GM12874 (cell line): Measurements from ENCODE around the gene CACNA2D3.
A peak's percentile ranks its signal among the peaks of the same experiment; 100 is the strongest.

Experiments
- TF ChIP-seq, protein P1 (sequence below): IDR thresholded peaks from 2 replicates; pipeline ENCODE4 v1.5.1; 2011; ENCODE audit warnings: low read depth, mild to moderate bottlenecking, control low read depth, low read length, moderate library complexity; ENCODE audit not compliant: insufficient read depth

Gene CACNA2D3

DNA sequence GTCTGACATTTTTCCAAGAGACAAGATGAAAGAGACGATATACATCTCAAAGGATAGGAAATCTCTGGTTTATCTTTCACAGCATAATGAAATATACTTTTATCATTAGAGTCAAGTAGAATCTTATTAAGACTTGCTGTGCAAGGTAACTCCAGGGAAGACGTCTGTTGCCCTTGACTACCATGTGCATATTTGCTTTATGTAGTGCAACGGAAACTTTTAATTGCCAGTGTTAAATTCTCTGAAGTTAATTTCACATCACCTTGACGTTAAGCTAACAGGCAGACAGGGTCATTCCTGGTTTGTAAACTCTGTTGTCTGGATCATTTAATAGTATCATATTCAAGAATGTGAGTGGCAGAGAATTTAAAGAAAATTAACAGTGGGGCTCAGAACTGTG is 722.7 kb downstream of the CACNA2D3 start:
- TF ChIP-seq, protein P1, sequence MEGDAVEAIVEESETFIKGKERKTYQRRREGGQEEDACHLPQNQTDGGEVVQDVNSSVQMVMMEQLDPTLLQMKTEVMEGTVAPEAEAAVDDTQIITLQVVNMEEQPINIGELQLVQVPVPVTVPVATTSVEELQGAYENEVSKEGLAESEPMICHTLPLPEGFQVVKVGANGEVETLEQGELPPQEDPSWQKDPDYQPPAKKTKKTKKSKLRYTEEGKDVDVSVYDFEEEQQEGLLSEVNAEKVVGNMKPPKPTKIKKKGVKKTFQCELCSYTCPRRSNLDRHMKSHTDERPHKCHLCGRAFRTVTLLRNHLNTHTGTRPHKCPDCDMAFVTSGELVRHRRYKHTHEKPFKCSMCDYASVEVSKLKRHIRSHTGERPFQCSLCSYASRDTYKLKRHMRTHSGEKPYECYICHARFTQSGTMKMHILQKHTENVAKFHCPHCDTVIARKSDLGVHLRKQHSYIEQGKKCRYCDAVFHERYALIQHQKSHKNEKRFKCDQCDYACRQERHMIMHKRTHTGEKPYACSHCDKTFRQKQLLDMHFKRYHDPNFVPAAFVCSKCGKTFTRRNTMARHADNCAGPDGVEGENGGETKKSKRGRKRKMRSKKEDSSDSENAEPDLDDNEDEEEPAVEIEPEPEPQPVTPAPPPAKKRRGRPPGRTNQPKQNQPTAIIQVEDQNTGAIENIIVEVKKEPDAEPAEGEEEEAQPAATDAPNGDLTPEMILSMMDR, result no peak

DNA sequence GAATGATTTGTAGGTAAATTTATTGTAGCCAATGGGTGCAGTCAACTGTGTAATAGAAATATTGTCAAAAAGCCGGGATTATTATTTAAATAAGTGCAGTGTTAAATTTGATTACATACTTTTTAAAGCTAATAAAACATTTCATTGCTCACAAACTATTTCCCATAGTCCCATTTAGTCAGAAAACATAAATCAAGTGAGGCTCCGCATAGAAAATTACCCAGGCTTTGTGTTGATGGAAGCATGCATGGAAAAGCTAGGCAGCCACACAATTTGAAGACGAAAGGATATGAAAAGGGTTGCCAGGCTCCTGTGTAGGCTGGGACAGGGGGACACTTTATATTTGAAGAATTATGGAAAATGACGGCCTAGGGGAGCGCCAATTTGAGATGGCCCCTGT is 723.2 kb downstream of the CACNA2D3 start:
- TF ChIP-seq, protein P1, result no peak

DNA sequence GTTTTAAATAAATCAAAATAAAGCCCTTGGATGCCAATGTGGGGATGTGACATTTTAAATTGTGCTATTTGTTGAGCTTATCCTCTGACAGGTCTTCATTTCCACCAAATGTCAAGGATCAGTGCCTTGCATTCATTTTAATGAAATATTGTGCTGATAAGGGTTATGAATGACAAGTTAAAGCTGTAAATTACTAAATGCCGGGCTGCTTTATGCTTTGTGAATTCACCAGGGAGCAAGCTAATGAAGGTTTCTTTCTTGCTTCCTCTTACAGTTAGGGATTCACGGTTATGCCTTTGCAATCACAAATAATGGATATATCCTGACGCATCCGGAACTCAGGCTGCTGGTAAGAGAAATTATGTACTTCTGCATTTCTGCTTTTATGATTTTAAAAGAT is 723.8 kb downstream of the CACNA2D3 start:
- TF ChIP-seq, protein P1, result no peak

DNA sequence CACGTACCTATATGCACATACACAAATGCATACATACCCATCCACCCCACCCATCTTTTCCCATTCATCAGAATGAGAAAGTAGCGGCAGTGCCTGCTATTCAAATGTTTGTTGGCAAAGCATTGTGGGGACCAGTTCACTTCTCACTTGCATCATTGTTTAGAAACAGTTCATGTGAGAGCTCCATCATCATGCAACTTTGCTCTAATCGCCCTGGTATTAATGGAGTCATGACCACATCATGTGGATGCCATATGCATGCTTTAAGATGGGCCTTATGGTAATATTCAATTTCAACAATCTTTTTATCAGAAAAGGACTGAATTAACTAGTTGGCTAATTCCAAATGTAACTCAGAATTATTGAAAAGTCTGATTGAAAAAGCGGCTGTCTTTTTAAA is 725.0 kb downstream of the CACNA2D3 start:
- TF ChIP-seq, protein P1, result no peak

DNA sequence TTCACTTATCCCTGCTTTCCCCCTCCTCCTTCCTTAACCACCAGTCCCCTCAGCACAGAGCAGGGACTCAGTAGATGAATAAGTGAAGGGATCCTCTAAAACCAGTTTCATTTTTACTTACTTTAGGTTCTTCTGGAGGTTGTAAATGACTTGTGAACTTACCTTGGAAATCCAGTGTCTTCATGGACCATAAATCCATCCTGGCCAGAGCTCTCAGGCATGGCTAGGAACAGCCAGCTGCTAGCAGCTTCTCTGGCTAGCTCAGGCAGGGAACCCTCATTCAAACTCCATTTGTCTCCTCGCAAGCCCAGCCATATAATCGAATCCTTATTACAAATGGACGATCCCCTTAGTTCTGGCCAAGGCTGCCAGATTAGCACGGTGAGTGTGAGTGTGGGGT is 727.0 kb downstream of the CACNA2D3 start:
- TF ChIP-seq, protein P1, result no peak

DNA sequence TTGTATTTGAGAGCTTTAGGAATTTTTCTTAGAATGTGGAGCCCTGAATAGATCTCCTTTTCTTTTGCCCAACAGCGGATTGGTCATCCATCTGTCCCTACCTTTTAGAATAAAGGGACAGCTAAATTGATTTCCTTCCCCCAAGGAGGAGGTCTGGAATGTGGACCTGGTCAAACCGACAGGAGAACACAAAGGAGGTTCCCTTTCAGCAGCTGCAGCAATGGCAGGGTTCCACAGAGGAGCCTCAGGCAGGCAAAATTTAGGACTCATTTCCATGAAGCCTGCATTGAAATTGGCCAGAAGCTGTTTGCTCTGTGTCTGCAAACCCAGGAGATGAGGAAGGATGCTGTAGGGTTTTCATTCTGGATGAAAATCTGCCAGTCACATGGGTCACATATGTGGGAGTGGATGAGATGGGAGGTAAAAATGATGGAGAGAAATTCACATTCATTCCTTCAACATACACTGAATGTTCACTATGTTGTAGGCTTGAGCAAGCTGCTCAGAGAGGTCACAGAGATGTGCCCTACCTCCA is 728.2 kb downstream of the CACNA2D3 start:
- TF ChIP-seq, protein P1, result no peak

DNA sequence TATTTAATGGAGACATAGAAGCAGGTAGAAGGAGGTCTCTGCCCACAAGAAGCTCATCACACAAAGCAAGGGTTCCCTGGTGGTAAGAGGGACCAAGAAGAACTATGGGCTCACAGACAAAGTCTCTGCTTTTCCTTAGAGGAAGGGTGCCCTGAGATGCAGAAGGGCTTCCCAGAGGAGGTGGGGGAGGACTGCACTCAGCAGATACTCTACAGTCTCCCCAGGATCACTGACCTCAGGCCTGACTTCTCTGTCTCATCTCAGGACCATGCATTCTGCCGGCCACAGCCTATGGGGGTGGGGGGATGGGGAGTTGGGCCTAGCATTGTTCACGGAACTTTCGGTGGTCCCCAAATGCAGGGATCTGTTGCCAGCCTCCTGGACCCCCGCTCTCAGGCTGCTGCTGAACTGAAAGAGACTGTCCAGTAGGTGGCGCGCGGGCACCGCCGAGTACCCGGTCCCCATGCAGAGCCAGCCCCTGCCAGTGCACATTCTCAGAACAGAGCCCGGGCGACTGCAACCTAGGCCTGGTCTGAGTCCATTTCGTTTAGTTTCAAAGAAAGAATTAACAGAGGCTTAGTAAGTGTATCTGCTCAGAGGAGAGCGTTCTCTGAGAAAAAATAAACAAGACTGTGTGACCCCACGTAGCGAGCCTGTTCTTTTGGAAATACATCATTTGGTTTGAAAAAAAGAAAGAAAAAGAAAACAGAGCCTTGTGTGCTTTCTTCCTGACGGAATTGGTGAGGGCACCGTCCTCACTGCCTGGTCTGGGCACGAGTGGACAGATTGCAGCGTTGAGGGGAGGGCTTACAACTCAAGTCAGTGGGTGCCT is 731.4 kb downstream of the CACNA2D3 start:
- TF ChIP-seq, protein P1, result peak; percentile 90
